A549 (cell line): Measurements from ENCODE around the gene ACOX1. TPM values are rescaled to one million over a fixed set of nuclear protein-coding genes. Genes with fewer than 3 reads are reported as not detected.

Experiments used
- ATAC-seq, 2 experiments: fragments of 200-7000 bp in 1 of 2; fragments of >200 bp in 1 of 2; cut with Nextera tagmentation in 1 of 2; cut with Tn5 transposase in 1 of 2; 3 replicates each; pipeline versions ENCODE4 v1.8.0 to v1.9.1; 2018 to 2020; ENCODE audit warnings: mild to moderate bottlenecking in 1 of 2, moderate library complexity in 1 of 2
- CTCF ChIA-PET: fragments of 300-600 bp; sonication (Branson Sonifier 250); formaldehyde crosslinking; extraction: SDS; loops from one replicate; lab custom pipeline; 2021; ENCODE audit warnings: antibody characterized with exemption, inconsistent platforms; lab: Yijun Ruan, JAX
- POLR2A ChIA-PET: fragments of 350-600 bp; formaldehyde crosslinking; extraction: SDS; loops from one replicate; lab custom pipeline; 2021; ENCODE audit warnings: antibody characterized with exemption, inconsistent platforms; lab: Yijun Ruan, JAX
- DNase-seq, 2 experiments: peaks; one replicate each; pipeline versions ENCODE4 v3.0.0 to v3.0.0-alpha.2; 2011 to 2016; ENCODE audit warnings: low read depth in 1 of 2, low spot score in 1 of 2
- FAIRE-seq: peaks from 2 replicates; lab custom pipeline; 2011; peaks lifted over from hg19 to GRCh38; lab: Jason Lieb, UNC
- H3K27ac ChIP-seq, 2 experiments: fragments of >200 bp; sonication (Bioruptor Twin); formaldehyde crosslinking; 3 replicates each; pipeline ENCODE4 v1.5.1; 2016 to 2017
- H3K4me1 ChIP-seq: fragments of >200 bp; sonication (Bioruptor Twin); formaldehyde crosslinking; 3 replicates; pipeline ENCODE4 v1.6.1; 2016
- H3K4me2 ChIP-seq: fragments of >200 bp; sonication (Bioruptor Twin); formaldehyde crosslinking; 3 replicates; pipeline ENCODE4 v1.6.1; 2016
- H3K4me3 ChIP-seq: fragments of >200 bp; sonication (Bioruptor Twin); formaldehyde crosslinking; 3 replicates; pipeline ENCODE4 v1.5.1; 2016
- H3K9me3 ChIP-seq: fragments of >200 bp; sonication (Bioruptor Twin); formaldehyde crosslinking; 3 replicates; pipeline ENCODE4 v1.6.1; 2016
- ATOH8 ChIP-seq: fragments of 250-450 bp; sonication (Bioruptor Pico); IDR thresholded peaks from 2 replicates; pipeline ENCODE4 v1.5.0; 2020; ENCODE audit warnings: low read depth, mild to moderate bottlenecking, moderate library complexity
- BHLHE40 ChIP-seq: IDR thresholded peaks from 2 replicates; pipeline ENCODE4 v1.6.1; 2012; ENCODE audit warnings: low read depth, low read length, inconsistent platforms
- CEBPB ChIP-seq, 2 experiments: fragments of >200 bp in 1 of 2; sonication (Bioruptor Twin) in 1 of 2; formaldehyde crosslinking in 1 of 2; IDR thresholded peaks; 2 replicates each; pipeline ENCODE4 v1.6.1; 2012 to 2016
- CTCF ChIP-seq: fragments of >200 bp; sonication (Bioruptor Twin); formaldehyde crosslinking; IDR thresholded peaks from 3 replicates; pipeline ENCODE4 v1.5.1; 2016
- EHF ChIP-seq: fragments of 250-450 bp; sonication (Bioruptor Pico); IDR thresholded peaks from 2 replicates; pipeline ENCODE4 v1.5.0; 2020; ENCODE audit warnings: mild to moderate bottlenecking
- FOSB ChIP-seq: fragments of 250-450 bp; sonication (Bioruptor Pico); IDR thresholded peaks from 2 replicates; pipeline ENCODE4 v1.5.0; 2020; ENCODE audit warnings: mild to moderate bottlenecking, moderate library complexity
- FOSL2 ChIP-seq, 2 experiments: fragments of 450-650 bp in 1 of 2; fragments of >200 bp in 1 of 2; sonication (Bioruptor Twin) in 1 of 2; formaldehyde crosslinking; IDR thresholded peaks; 2 replicates each; pipeline versions ENCODE4 v1.5.0 to v1.6.1; 2016 to 2020; ENCODE audit warnings: mild to moderate bottlenecking in 1 of 2, moderate library complexity in 1 of 2
- GATA3 ChIP-seq: IDR thresholded peaks from 2 replicates; pipeline ENCODE4 v1.6.1; 2012; ENCODE audit warnings: borderline replicate concordance
- HEYL ChIP-seq: fragments of 250-450 bp; sonication (Bioruptor Pico); IDR thresholded peaks from 2 replicates; pipeline ENCODE4 v1.8.0; 2021; ENCODE audit warnings: mild to moderate bottlenecking, moderate library complexity
- HOXA7 ChIP-seq: fragments of 250-450 bp; sonication (Bioruptor Pico); IDR thresholded peaks from 2 replicates; pipeline ENCODE4 v1.5.0; 2020; ENCODE audit warnings: mild to moderate bottlenecking, moderate library complexity
- HOXB5 ChIP-seq: fragments of 250-450 bp; sonication (Bioruptor Pico); IDR thresholded peaks from 2 replicates; pipeline ENCODE4 v1.5.0; 2020; ENCODE audit warnings: mild to moderate bottlenecking, moderate library complexity
- JUN ChIP-seq, 2 experiments: fragments of >200 bp; sonication (Bioruptor Twin); formaldehyde crosslinking; IDR thresholded peaks; 2 replicates in 1 of 2; 3 replicates in 1 of 2; pipeline ENCODE4 v1.6.1; 2016 to 2017
- JUNB ChIP-seq: fragments of >200 bp; sonication (Bioruptor Twin); formaldehyde crosslinking; IDR thresholded peaks from 2 replicates; pipeline ENCODE4 v1.6.1; 2016
- KDM1A ChIP-seq: fragments of 200-600 bp; sonication (generic); IDR thresholded peaks from 2 replicates; pipeline ENCODE4 v1.6.1; 2016; ENCODE audit warnings: low read depth, mild to moderate bottlenecking
- KDM5A ChIP-seq: fragments of 200-600 bp; sonication (generic); IDR thresholded peaks from 2 replicates; pipeline ENCODE4 v1.6.1; 2016; ENCODE audit warnings: antibody characterized with exemption, mild to moderate bottlenecking
- MAX ChIP-seq: IDR thresholded peaks from 2 replicates; pipeline ENCODE4 v1.6.1; 2012
- MAZ ChIP-seq: fragments of 150-350 bp; IDR thresholded peaks from 2 replicates; pipeline ENCODE4 v1.6.1; 2014; ENCODE audit warnings: antibody characterized with exemption, low read depth, low read length, borderline replicate concordance
- MYC ChIP-seq: IDR thresholded peaks from 2 replicates; pipeline ENCODE4 v1.6.1; 2012; ENCODE audit warnings: mild to moderate bottlenecking, inconsistent platforms, low read length, improper control_type of control experiment, borderline replicate concordance
- NR3C1 ChIP-seq: fragments of >200 bp; sonication (Bioruptor Twin); formaldehyde crosslinking; IDR thresholded peaks from 3 replicates; pipeline ENCODE4 v1.6.1; 2017
- PHF8 ChIP-seq: fragments of 200-600 bp; sonication (generic); IDR thresholded peaks from 2 replicates; pipeline ENCODE4 v1.6.1; 2016; ENCODE audit warnings: low read depth, mild to moderate bottlenecking, antibody characterized with exemption, moderate library complexity, borderline replicate concordance
- POLR2AphosphoS2 ChIP-seq: conservative IDR thresholded peaks from 2 replicates; pipeline ENCODE4 v1.6.1; 2012; ENCODE audit warnings: low read length, improper control_type of control experiment, inconsistent platforms
- RAD21 ChIP-seq, 2 experiments: fragments of >200 bp in 1 of 2; sonication (Bioruptor Twin) in 1 of 2; formaldehyde crosslinking in 1 of 2; IDR thresholded peaks in 1 of 2; conservative IDR thresholded peaks in 1 of 2; 2 replicates in 1 of 2; 3 replicates in 1 of 2; pipeline ENCODE4 v1.6.1; 2012 to 2018; ENCODE audit warnings: inconsistent platforms in 1 of 2
- RARB ChIP-seq: fragments of 250-450 bp; sonication (Bioruptor Pico); IDR thresholded peaks from 2 replicates; pipeline ENCODE4 v1.8.0; 2021; ENCODE audit warnings: mild to moderate bottlenecking, moderate library complexity
- RCOR1 ChIP-seq: fragments of 150-350 bp; IDR thresholded peaks from 2 replicates; pipeline ENCODE4 v1.6.1; 2014; ENCODE audit warnings: antibody characterized with exemption, low read length, low read depth
- RNF2 ChIP-seq: fragments of 200-600 bp; sonication (generic); IDR thresholded peaks from 2 replicates; pipeline ENCODE4 v1.6.1; 2016; ENCODE audit warnings: low read depth, mild to moderate bottlenecking, antibody characterized with exemption, moderate library complexity, borderline replicate concordance
- SMC3 ChIP-seq: fragments of >200 bp; sonication (Bioruptor Twin); formaldehyde crosslinking; IDR thresholded peaks from 3 replicates; pipeline ENCODE4 v1.6.1; 2018; ENCODE audit warnings: inconsistent platforms
- TFCP2L1 ChIP-seq: fragments of 250-450 bp; sonication (Bioruptor Pico); IDR thresholded peaks from 2 replicates; pipeline ENCODE4 v1.5.0; 2021; ENCODE audit warnings: mild to moderate bottlenecking
- ZSCAN20 ChIP-seq: fragments of 250-450 bp; sonication (Bioruptor Pico); IDR thresholded peaks from 2 replicates; pipeline ENCODE4 v1.8.0; 2022; ENCODE audit warnings: mild to moderate bottlenecking, moderate library complexity
- WGBS: methylation state at CpG from one replicate; pipeline ENCODE4 v1.1.6; 2017; ENCODE audit errors: missing lambda C conversion rate; 5-methylcytosine and 5-hydroxymethylcytosine counted together
- polyA plus RNA-seq, 4 experiments: library from polyadenylated mRNA; depleted of rRNA in 3 of 4; stranded (reverse); fragments of >200 nt; fragmentation: RNase III in 1 of 4; extraction: RNeasy Plus Mini Kit Qiagen cat#74134 plus additional on column Dnase treatment in 1 of 4; gene quantifications; 2 replicates in 3 of 4; 3 replicates in 1 of 4; pipeline ENCODE4 v1.2.3, GENCODE V29; 2011 to 2017
- TF ChIP-seq, protein P1 (sequence below): IDR thresholded peaks from 2 replicates; pipeline ENCODE4 v1.6.1; 2012
- TF ChIP-seq, protein P2 (sequence below): fragments of 150-350 bp; IDR thresholded peaks from 2 replicates; pipeline ENCODE4 v1.6.1; 2014; ENCODE audit warnings: low read depth, mild to moderate bottlenecking, low read length

ACOX1 gene
- polyA plus RNA-seq, 2 of the 4 experiments (the other 2 are of a cell fraction): 17.9 to 31.1 TPM

DNA sequence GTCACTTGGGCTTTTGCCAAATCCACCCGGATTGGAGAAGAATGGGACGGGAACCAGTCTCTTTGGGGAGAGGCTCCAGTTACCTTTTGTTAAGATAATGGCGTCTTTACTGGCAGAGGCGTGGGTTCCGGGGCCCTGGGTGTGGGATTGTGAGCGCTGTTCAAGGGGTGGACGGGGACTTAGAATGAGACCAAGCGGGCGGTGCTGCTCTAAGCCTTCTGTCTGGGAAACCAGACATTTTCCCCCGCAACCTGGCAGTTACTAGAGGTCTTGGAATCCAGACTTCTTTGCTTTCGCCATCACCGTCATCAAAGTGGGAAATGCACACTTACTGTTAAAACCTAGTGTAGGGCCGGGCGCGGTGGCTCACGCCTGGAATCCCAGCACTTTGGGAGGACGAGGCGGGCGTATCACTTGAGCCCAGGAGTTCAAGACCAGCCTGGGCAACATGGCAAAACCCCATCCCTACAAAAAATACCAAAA lies 780 bp upstream of the ACOX1 start:
- WGBS: 8% methylated on average over 19 of the region's 19 CpGs
- DNase-seq: no peak
- peaks cover 43% of the 10 kb centered on the region for H3K4me1 ChIP-seq
- H3K27ac ChIP-seq: peak overlapping the region; percentile 90 to 93
- ATAC-seq: peak; percentile 62 to 68
- H3K9me3 ChIP-seq: no peaks in the 10 kb centered on the region
- POLR2A ChIA-PET: interaction anchor here (0.7 kb wide), 1 partner anchor 159 kb away, joined by 3 read pairs; no protein-coding TSS in a partner anchor
- TF ChIP-seq PHF8 (peak; percentile 95), ATOH8 (CRISPR knock-in tag) (no peak), MYC (no peak), RNF2 (no peak), KDM5A (no peak), POLR2AphosphoS2 (no peak), HOXB5 (CRISPR knock-in tag) (no peak), MAZ (no peak), KDM1A (no peak; the same call in 1 of the 2 replicates), RARB (CRISPR knock-in tag) (peak; percentile 30; the same call in 1 of the 2 replicates), BHLHE40 (no peak), ZSCAN20 (CRISPR knock-in tag) (no peak), FOSB (CRISPR knock-in tag) (0 out of 2 replicates have a peak, but pooled peaks have one; percentile 53), CEBPB (IDR thresholded peaks at IDR 0.05) (peak in 1 of 2 experiments; percentile 1; a peak in 1 of 4 replicates), JUN (IDR thresholded peaks at IDR 0.05) (peak in 1 of 2 experiments; percentile 39; a peak in 3 of 5 replicates), RAD21 (conservative IDR thresholded peaks at IDR 0.05 in 1 of 2, IDR thresholded peaks at IDR 0.05 in 1 of 2) (no peak), HEYL (CRISPR knock-in tag) (no peak), EHF (no peak), NR3C1 (no peak), RCOR1 (no peak), MAX (no peak; the same call in 1 of the 2 replicates), HOXA7 (CRISPR knock-in tag) (peak; percentile 34), SMC3 (no peak), JUNB (no peak), FOSL2 (IDR thresholded peaks at IDR 0.05) (no peak), FOSL2 (CRISPR knock-in tag; IDR thresholded peaks at IDR 0.05) (no peak), CTCF (no peak), TFCP2L1 (CRISPR knock-in tag) (peak; percentile 38), GATA3 (no peak)
- TF ChIP-seq, protein P1, sequence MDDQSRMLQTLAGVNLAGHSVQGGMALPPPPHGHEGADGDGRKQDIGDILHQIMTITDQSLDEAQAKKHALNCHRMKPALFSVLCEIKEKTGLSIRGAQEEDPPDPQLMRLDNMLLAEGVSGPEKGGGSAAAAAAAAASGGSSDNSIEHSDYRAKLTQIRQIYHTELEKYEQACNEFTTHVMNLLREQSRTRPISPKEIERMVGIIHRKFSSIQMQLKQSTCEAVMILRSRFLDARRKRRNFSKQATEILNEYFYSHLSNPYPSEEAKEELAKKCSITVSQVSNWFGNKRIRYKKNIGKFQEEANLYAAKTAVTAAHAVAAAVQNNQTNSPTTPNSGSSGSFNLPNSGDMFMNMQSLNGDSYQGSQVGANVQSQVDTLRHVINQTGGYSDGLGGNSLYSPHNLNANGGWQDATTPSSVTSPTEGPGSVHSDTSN: 0 out of 2 replicates have a peak, but pooled peaks have one; percentile 45
- TF ChIP-seq, protein P2, sequence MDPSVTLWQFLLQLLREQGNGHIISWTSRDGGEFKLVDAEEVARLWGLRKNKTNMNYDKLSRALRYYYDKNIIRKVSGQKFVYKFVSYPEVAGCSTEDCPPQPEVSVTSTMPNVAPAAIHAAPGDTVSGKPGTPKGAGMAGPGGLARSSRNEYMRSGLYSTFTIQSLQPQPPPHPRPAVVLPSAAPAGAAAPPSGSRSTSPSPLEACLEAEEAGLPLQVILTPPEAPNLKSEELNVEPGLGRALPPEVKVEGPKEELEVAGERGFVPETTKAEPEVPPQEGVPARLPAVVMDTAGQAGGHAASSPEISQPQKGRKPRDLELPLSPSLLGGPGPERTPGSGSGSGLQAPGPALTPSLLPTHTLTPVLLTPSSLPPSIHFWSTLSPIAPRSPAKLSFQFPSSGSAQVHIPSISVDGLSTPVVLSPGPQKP: no peak
- no peak for FAIRE-seq
- peak overlapping the region; percentile 82 for H3K4me2 ChIP-seq
- peak overlapping the region; percentile 84 for H3K4me3 ChIP-seq
- CTCF ChIA-PET: interaction anchor here (1.0 to 1.7 kb wide), 6 partner anchors 10 to 102 kb away, joined by 3 to 6 read pairs (median 4); partner anchors contain the start of genes CDK3, FBF1 and MRPL38
